SK-N-MC (cell line): Measurements from ENCODE around the gene HSP90AA1.

Experiments used
- EZH2 ChIP-seq: fragments of 200-600 bp; sonication (generic); IDR thresholded peaks from one replicate; pipeline ENCODE4 v1.6.1; 2017; ENCODE audit warnings: antibody characterized with exemption
- FOXP2 ChIP-seq: optimal IDR thresholded peaks from 2 replicates; pipeline ENCODE3; 2011; ENCODE audit warnings: mild to moderate bottlenecking, moderate library complexity; ENCODE audit not compliant: insufficient read depth; ENCODE audit errors: extremely low read length, control extremely low read depth
- POLR2AphosphoS5 ChIP-seq: IDR thresholded peaks from 2 replicates; pipeline ENCODE4 v1.6.1; 2012; ENCODE audit warnings: mild to moderate bottlenecking, low read depth, low read length, borderline replicate concordance

- TF ChIP-seq POLR2AphosphoS5 = peak; percentile 25; the same call in 1 of the 2 replicates
- TF ChIP-seq EZH2 = no peak
- no peak for TF ChIP-seq FOXP2
Measured at GRCh38 chr14:102078831-102079699, 7.8 kb downstream of the HSP90AA1 start.
